Measurements from ENCODE around the gene STK11.

- TF ChIP-seq CTCF (IDR thresholded peaks at IDR 0.05) (no peak), POLR2A (IDR thresholded peaks at IDR 0.05) (no peak)
Measured at GRCh38 chr19:1274081-1274851, 68.7 kb downstream of the STK11 start.
